Measurements from ENCODE around the gene AKR1C2. TPM values are rescaled to one million over a fixed set of nuclear protein-coding genes. Genes with fewer than 3 reads are reported as not detected.

The AKR1C2 gene
- total and polyA plus RNA-seq, 10 of the 15 experiments (the other 5 are each of a cell fraction or from before 2014, with no cell fraction given), result 0.31 to 0.44 (median 0.36) TPM; not detected in 7

- TF ChIP-seq MAX (IDR thresholded peaks at IDR 0.05; ENCODE audit: low read depth, low read length), result no peak
- no peak for TF ChIP-seq NFXL1 (IDR thresholded peaks at IDR 0.05; ENCODE audit: borderline replicate concordance)
- no peak for TF ChIP-seq HDAC6 (IDR thresholded peaks at IDR 0.05; ENCODE audit: unreplicated experiment)
- TF ChIP-seq HDAC2 (IDR thresholded peaks at IDR 0.05), result no peak
- TF ChIP-seq TCF7 (IDR thresholded peaks at IDR 0.05; ENCODE audit: borderline replicate concordance), result no peak
- TF ChIP-seq IKZF2 (IDR thresholded peaks at IDR 0.05), result no peak
- no peak for TF ChIP-seq NR2C2 (IDR thresholded peaks at IDR 0.05; ENCODE audit: borderline replicate concordance, control insufficient read depth, insufficient read length, low read depth)
- TF ChIP-seq CEBPB (IDR thresholded peaks at IDR 0.05; ENCODE audit: borderline replicate concordance in 1 of 2, low read depth in 2 of 2, low read length in 2 of 2), result no peak
Observed at GRCh38 chr10:5046410-5046809, 42.8 kb upstream of the AKR1C2 start (continued).

GRCh38 chr10:5045095-5045494 is 41.4 kb upstream of the AKR1C2 start:
- ATAC-seq (no peak), FAIRE-seq (no peak), DNase-seq (ENCODE audit: low read depth, low spot score) (no peak)
- H3K9me3 ChIP-seq (replicated peaks; ENCODE audit: control insufficient read depth, insufficient read depth, low read length), result no peaks in the 10 kb centered on the region
- BruUV-seq (replicated peaks), result no TSS peak
- no peak overlapping the region for H2AFZ ChIP-seq (ENCODE audit: control insufficient read depth, low read depth, low read length)
- H3K4me1 ChIP-seq (ENCODE audit: control insufficient read depth, insufficient read depth, low read length), result no peaks in the 10 kb centered on the region
- H3K4me3 ChIP-seq, result no peak overlapping the region
- H3K27me3 ChIP-seq (replicated peaks in 1 of 2; ENCODE audit: control insufficient read depth in 2 of 2, insufficient read depth in 2 of 2, low read length in 1 of 2), result no peaks in the 10 kb centered on the region
- TF ChIP-seq ZNF384 (IDR thresholded peaks at IDR 0.05; ENCODE audit: borderline replicate concordance, low read depth, low read length), result no peak
- no peak for TF ChIP-seq KAT2A (conservative IDR thresholded peaks at IDR 0.05; ENCODE audit: control insufficient read depth, low read depth, low read length)
- TF ChIP-seq SREBF2 (IDR thresholded peaks at IDR 0.05; ENCODE audit: low read length), result no peak
- TF ChIP-seq YY1 (IDR thresholded peaks at IDR 0.05; ENCODE audit: low read depth, low read length), result no peak
- TF ChIP-seq PRDM15 (CRISPR knock-in tag; IDR thresholded peaks at IDR 0.05), result no peak
- intact Hi-C loops (cut with micrococcal nuclease; ENCODE audit: unreplicated experiment) (no loop called here), in situ Hi-C loops (cut with MboI) (no loop called here)
- ChIA-PET POLR2A (no interaction called here), CTCF (no interaction called here), SMC1A (ENCODE audit: uncharacterized antibody, unreplicated experiment) (no interaction called here), RAD21 (ENCODE audit: unreplicated experiment) (no interaction called here)
- H3K9ac ChIP-seq (ENCODE audit: control insufficient read depth, insufficient read depth, low read length), result no peak overlapping the region
- no peak overlapping the region for H3K27ac ChIP-seq (ENCODE audit: control insufficient read depth, insufficient read depth)
- no peaks in the 10 kb centered on the region for H4K20me1 ChIP-seq (ENCODE audit: control insufficient read depth, insufficient read depth)
- no peaks in the 10 kb centered on the region for H3K79me2 ChIP-seq (ENCODE audit: control insufficient read depth, insufficient read depth, low read length)
- no peak overlapping the region for H3K4me2 ChIP-seq (ENCODE audit: control insufficient read depth, insufficient read depth)
- H3K36me3 ChIP-seq (ENCODE audit: control insufficient read depth in 2 of 2, insufficient read depth in 2 of 2, low read length in 1 of 2), result no peaks in the 10 kb centered on the region
- 59% methylated on average over 9 of the region's 9 CpGs for WGBS (ENCODE audit: insufficient coverage, insufficient replicate concordance, low lambda C conversion rate, missing lambda C conversion rate)

All from GM12878 (cell line).